Calu3 (cell line): ENCODE measurements around the gene CHEK2. TPM values are rescaled to one million over a fixed set of nuclear protein-coding genes. Genes with fewer than 3 reads are reported as not detected.

Source experiments
- BruUV-seq: library from RNA; stranded (reverse); fragments of 400-500 nt; replicated peaks from 2 replicates; lab custom pipeline; 2021; lab: Mats Ljungman, UMichigan
- CTCF ChIA-PET: fragments of 300-600 bp; sonication (Branson Sonifier 250); formaldehyde crosslinking; loops from one replicate; lab custom pipeline; 2022; ENCODE audit warnings: antibody characterized with exemption; lab: Charles Lee
- DNase-seq: peaks from one replicate; pipeline ENCODE4 v3.0.0; 2022
- H3K27ac Mint-ChIP-seq: one replicate; pipeline ENCODE4 v1.8.0; 2022; ENCODE audit warnings: mixed read lengths; ENCODE audit not compliant: unreplicated experiment
- H3K27me3 Mint-ChIP-seq: one replicate; pipeline ENCODE4 v1.8.0; 2022; ENCODE audit warnings: mixed read lengths; ENCODE audit not compliant: unreplicated experiment
- H3K36me3 Mint-ChIP-seq: one replicate; pipeline ENCODE4 v1.8.0; 2022; ENCODE audit warnings: mild to moderate bottlenecking, moderate library complexity, mixed read lengths; ENCODE audit not compliant: insufficient read depth, unreplicated experiment
- H3K4me1 Mint-ChIP-seq: one replicate; pipeline ENCODE4 v1.8.0; 2022; ENCODE audit warnings: mild to moderate bottlenecking, low read depth, mixed read lengths; ENCODE audit not compliant: unreplicated experiment
- H3K4me3 Mint-ChIP-seq: one replicate; pipeline ENCODE4 v1.8.0; 2022; ENCODE audit warnings: mild to moderate bottlenecking, low read depth, moderate library complexity, mixed read lengths; ENCODE audit not compliant: unreplicated experiment
- H3K9me3 Mint-ChIP-seq: one replicate; pipeline ENCODE4 v1.8.0; 2022; ENCODE audit warnings: low read depth, mixed read lengths; ENCODE audit not compliant: unreplicated experiment
- CTCF ChIP-seq: fragments of 200-600 bp; IDR thresholded peaks from one replicate; pipeline ENCODE4 v1.8.0; 2022; ENCODE audit warnings: antibody characterized with exemption; ENCODE audit not compliant: unreplicated experiment
- intact Hi-C: fragments of 100-400 bp; cut with micrococcal nuclease; formaldehyde crosslinking; loops from one replicate; pipeline ENCODE4 v1.10.0; 2022; ENCODE audit not compliant: unreplicated experiment
- total RNA-seq: library from RNA; stranded (reverse); gene quantifications from 2 replicates; pipeline ENCODE4 v1.2.3, GENCODE V29; 2022

Gene CHEK2
- total RNA-seq, 1 experiment from 2014 or later = 27.0 TPM

- Mint-ChIP-seq H3K9me3 (no peaks in the 10 kb centered on the region), H3K4me3 (no peak overlapping the region), H3K4me1 (no peaks in the 10 kb centered on the region), H3K27ac (no peak overlapping the region), H3K36me3 (no peaks in the 10 kb centered on the region), H3K27me3 (no peaks in the 10 kb centered on the region)
- DNase-seq = no peak
- CTCF ChIA-PET = no interaction called here
- intact Hi-C loops = no loop called here
- BruUV-seq = no TSS peak
- TF ChIP-seq CTCF = no peak
Measured at GRCh38 chr22:28728621-28729313, 12.9 kb downstream of the CHEK2 start.

- H3K4me1 Mint-ChIP-seq = no peaks in the 10 kb centered on the region
- TF ChIP-seq CTCF = no peak
- no peaks in the 10 kb centered on the region for H3K36me3 Mint-ChIP-seq
- CTCF ChIA-PET = no interaction called here
- no peaks in the 10 kb centered on the region for H3K27me3 Mint-ChIP-seq
- intact Hi-C loops = no loop called here
- H3K4me3 Mint-ChIP-seq = no peak overlapping the region
- no peak for DNase-seq
- BruUV-seq = no TSS peak
- H3K27ac Mint-ChIP-seq = no peak overlapping the region
- no peaks in the 10 kb centered on the region for H3K9me3 Mint-ChIP-seq
Measured at GRCh38 chr22:28728002-28728401, 13.6 kb downstream of the CHEK2 start.

- no peak for DNase-seq
- intact Hi-C loops = no loop called here
- H3K4me3 Mint-ChIP-seq = no peak overlapping the region
- TF ChIP-seq CTCF = no peak
- H3K27me3 Mint-ChIP-seq = no peaks in the 10 kb centered on the region
- no peaks in the 10 kb centered on the region for H3K36me3 Mint-ChIP-seq
- no peaks in the 10 kb centered on the region for H3K9me3 Mint-ChIP-seq
- H3K27ac Mint-ChIP-seq = no peak overlapping the region
- no TSS peak for BruUV-seq
- CTCF ChIA-PET = no interaction called here
- H3K4me1 Mint-ChIP-seq = no peaks in the 10 kb centered on the region
Measured at GRCh38 chr22:28718044-28718443, 23.6 kb downstream of the CHEK2 start.

- CTCF ChIA-PET = no interaction called here
- Mint-ChIP-seq H3K4me1 (peaks cover 10% of the 10 kb centered on the region), H3K4me3 (no peak overlapping the region), H3K27ac (no peak overlapping the region), H3K36me3 (no peaks in the 10 kb centered on the region), H3K9me3 (no peaks in the 10 kb centered on the region), H3K27me3 (no peaks in the 10 kb centered on the region)
- no TSS peak for BruUV-seq
- no peak for TF ChIP-seq CTCF
- intact Hi-C loops = no loop called here
- DNase-seq = no peak
Measured at GRCh38 chr22:28716686-28717085, 24.9 kb downstream of the CHEK2 start.
